ENCODE results near the gene ARFRP1.

DNA sequence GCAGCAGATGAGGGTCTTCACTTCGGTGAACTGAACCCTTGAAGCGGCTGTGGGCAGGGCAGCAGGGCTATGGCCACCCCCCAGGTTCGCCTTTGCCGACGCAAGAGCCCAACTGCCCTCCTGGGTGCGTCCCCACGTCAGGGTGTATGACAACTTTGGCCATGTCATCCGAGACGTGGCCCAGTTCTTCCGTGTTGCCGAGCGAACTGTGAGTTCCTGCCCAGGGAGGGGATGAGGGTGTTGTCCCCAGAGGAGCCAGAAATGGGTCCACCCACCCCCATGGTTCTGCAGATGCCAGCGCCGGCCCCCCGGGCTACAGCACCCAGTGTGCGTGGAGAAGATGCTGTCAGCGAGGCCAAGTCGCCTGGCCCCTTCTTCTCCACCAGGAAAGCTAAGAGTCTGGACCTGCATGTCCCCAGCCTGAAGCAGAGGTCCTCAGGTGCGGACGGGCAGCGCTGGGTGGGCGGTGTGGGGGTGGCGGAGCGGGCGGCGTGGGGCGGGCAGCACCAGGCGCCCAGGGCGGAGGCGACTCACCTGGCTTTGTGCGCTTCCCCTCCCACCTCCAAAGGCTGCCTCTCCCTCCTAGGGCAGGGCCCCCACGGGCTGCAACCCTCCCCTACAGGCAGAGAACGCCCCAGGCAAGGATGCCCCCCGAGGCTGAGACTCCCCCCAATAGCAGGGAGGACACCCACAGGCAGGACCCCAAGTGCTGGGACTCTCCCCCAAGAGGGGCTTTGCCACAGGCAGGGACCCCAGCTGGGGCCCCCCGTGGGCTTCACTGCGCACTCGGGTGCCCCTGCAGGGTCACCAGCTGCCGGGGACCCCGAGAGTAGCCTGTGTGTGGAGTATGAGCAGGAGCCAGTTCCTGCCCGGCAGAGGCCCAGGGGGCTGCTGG is 17.5 kb downstream of the ARFRP1 start:
- TF ChIP-seq, protein P1, sequence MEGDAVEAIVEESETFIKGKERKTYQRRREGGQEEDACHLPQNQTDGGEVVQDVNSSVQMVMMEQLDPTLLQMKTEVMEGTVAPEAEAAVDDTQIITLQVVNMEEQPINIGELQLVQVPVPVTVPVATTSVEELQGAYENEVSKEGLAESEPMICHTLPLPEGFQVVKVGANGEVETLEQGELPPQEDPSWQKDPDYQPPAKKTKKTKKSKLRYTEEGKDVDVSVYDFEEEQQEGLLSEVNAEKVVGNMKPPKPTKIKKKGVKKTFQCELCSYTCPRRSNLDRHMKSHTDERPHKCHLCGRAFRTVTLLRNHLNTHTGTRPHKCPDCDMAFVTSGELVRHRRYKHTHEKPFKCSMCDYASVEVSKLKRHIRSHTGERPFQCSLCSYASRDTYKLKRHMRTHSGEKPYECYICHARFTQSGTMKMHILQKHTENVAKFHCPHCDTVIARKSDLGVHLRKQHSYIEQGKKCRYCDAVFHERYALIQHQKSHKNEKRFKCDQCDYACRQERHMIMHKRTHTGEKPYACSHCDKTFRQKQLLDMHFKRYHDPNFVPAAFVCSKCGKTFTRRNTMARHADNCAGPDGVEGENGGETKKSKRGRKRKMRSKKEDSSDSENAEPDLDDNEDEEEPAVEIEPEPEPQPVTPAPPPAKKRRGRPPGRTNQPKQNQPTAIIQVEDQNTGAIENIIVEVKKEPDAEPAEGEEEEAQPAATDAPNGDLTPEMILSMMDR (IDR thresholded peaks at IDR 0.05; ENCODE audit: low read length) = no peak
- TF ChIP-seq EZH2 (IDR thresholded peaks at IDR 0.05; ENCODE audit: borderline replicate concordance, low read length) = no peak
